ENCODE measurements around the gene SETD2.

DNA sequence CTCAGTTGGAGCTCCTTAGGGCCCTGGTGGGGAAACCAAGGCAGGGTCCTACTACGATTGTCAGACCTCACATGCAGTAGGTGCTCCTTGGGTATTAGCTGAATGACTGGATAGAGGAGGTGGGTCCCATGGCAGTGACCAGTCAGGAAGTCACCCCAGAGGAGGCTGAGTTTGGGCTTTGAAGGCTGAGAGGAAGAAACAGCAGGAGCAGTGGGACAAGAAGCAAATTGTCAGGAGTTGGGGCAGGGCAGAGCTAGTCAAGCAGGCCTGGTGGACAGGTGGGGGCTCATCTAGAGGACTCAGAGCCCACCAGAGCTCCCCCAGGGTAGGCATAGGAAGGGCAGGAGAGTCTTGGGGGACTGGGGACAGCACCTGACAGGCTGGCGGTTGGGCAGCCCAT, 181.4 kb downstream of the SETD2 start:
- TF ChIP-seq EZH2 (IDR thresholded peaks at IDR 0.05; ENCODE audit: low read depth) = no peak
- TF ChIP-seq, protein P1, sequence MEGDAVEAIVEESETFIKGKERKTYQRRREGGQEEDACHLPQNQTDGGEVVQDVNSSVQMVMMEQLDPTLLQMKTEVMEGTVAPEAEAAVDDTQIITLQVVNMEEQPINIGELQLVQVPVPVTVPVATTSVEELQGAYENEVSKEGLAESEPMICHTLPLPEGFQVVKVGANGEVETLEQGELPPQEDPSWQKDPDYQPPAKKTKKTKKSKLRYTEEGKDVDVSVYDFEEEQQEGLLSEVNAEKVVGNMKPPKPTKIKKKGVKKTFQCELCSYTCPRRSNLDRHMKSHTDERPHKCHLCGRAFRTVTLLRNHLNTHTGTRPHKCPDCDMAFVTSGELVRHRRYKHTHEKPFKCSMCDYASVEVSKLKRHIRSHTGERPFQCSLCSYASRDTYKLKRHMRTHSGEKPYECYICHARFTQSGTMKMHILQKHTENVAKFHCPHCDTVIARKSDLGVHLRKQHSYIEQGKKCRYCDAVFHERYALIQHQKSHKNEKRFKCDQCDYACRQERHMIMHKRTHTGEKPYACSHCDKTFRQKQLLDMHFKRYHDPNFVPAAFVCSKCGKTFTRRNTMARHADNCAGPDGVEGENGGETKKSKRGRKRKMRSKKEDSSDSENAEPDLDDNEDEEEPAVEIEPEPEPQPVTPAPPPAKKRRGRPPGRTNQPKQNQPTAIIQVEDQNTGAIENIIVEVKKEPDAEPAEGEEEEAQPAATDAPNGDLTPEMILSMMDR (conservative IDR thresholded peaks at IDR 0.05) = no peak

Measured in PC-9 (cell line).